GM10248 (cell line): ENCODE measurements around the gene CHAD.

Source experiments
- CTCF ChIA-PET: fragments of 300-600 bp; sonication (Branson Sonifier 250); formaldehyde crosslinking; extraction: SDS; loops from one replicate; lab custom pipeline; 2021; ENCODE audit warnings: antibody characterized with exemption; lab: Yijun Ruan, JAX
- POLR2A ChIA-PET: fragments of 350-650 bp; sonication (Branson Sonifier 250); formaldehyde crosslinking; extraction: SDS; loops from one replicate; lab custom pipeline; 2020; ENCODE audit warnings: antibody characterized with exemption; lab: Yijun Ruan, JAX
- DNase-seq: peaks from one replicate; pipeline ENCODE4 v3.0.0; 2012; ENCODE audit errors: extremely low spot score
- TF ChIP-seq, protein P1 (sequence below): IDR thresholded peaks from 2 replicates; pipeline ENCODE4 v1.5.1; 2012; ENCODE audit warnings: mild to moderate bottlenecking, low read depth; ENCODE audit errors: extremely low read depth, missing control alignments, control extremely low read depth

Gene CHAD

DNA sequence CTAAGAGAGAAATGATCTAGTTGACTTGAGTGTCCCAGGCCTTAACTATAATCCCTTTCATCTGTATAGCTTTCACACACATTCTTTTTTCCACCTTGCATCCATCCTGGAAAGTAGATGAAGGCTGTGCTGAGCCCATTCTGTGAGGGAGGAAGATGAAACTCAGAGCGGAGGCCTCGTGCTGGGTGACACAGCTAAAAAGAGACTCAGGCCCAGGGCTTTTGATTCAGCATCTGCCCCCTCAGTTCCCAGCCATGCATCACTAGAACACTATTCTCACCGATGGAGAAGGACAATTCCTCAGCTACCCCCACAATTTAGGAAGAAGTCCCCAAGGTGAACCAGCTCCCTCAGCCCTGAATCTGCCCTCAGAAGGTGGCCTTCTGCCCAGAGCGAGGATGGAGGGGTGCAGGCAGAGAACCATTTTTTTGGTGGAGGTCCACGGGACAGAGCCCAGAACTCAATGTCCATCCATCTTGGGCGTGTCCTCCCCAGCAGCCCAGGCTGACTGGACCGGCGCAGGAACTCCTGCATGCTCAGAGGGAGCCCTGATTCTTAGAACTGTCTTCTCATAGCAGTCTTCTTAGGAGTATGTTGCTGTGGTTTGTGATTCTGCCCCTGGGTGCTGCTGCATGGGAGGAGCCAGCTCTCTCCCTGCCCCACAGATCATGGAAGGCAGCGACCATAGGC, 33.8 kb upstream of the CHAD start:
- CTCF ChIA-PET, result interaction anchor here (1.0 to 3.3 kb wide), 9 partner anchors 9 to 140 kb away, joined by 3 to 35 read pairs (median 9); partner anchors contain the start of gene RSAD1
- TF ChIP-seq, protein P1, sequence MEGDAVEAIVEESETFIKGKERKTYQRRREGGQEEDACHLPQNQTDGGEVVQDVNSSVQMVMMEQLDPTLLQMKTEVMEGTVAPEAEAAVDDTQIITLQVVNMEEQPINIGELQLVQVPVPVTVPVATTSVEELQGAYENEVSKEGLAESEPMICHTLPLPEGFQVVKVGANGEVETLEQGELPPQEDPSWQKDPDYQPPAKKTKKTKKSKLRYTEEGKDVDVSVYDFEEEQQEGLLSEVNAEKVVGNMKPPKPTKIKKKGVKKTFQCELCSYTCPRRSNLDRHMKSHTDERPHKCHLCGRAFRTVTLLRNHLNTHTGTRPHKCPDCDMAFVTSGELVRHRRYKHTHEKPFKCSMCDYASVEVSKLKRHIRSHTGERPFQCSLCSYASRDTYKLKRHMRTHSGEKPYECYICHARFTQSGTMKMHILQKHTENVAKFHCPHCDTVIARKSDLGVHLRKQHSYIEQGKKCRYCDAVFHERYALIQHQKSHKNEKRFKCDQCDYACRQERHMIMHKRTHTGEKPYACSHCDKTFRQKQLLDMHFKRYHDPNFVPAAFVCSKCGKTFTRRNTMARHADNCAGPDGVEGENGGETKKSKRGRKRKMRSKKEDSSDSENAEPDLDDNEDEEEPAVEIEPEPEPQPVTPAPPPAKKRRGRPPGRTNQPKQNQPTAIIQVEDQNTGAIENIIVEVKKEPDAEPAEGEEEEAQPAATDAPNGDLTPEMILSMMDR, result no peak
- POLR2A ChIA-PET, result no interaction called here
- DNase-seq, result no peak

DNA sequence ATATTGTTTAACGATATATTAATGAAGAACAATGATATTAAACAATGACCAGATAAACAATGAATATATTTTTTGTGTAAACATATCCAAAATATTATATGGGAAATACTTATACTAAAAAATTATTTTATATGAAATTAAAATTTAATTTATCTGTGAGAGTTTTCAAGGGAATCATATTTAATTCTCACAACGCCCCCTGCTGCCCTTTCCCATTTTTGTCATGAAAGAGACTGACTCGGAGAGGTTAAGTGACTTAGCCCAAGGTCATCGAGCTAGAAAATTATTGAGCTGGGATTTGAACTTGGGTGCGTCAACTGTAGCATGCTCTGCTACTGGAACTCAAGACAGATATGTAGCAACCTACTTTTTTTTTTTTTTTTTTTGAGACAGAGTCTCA, 32.4 kb upstream of the CHAD start:
- CTCF ChIA-PET, result interaction anchor here (0.7 to 3.3 kb wide), 13 partner anchors 8 to 301 kb away, joined by 3 to 35 read pairs (median 6); partner anchors contain the start of genes LRRC59 and RSAD1

DNA sequence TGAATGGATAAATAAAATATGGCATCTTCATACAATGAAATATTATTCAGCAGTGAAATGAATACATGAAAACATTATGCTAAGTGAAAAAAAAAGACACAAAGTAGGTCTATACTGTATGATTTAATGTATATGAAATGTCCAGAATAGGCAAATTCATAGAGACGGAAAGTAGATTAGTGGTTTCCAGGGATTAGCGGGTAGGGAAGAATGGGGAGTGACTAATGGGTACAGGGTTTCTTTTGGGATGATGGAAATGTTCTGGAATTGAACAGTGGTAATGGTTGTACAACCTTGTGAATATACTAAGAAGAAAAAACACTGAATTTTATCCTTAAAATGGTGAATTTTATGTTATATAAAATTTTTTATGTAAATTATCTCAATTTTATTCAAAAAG, 31.0 kb upstream of the CHAD start:
- POLR2A ChIA-PET, result no interaction called here
- CTCF ChIA-PET, result interaction anchor here (1.9 kb wide), 1 partner anchor 10 kb away, joined by 6 read pairs; no protein-coding TSS in a partner anchor
- TF ChIP-seq, protein P1, result no peak

More for the DNA sequence above, 32.4 kb upstream of the CHAD start:
- no peak for DNase-seq
- POLR2A ChIA-PET, result interaction anchor here (0.7 kb wide), 1 partner anchor 80 kb away, joined by 3 read pairs; no protein-coding TSS in a partner anchor
- TF ChIP-seq, protein P1, result no peak

DNA sequence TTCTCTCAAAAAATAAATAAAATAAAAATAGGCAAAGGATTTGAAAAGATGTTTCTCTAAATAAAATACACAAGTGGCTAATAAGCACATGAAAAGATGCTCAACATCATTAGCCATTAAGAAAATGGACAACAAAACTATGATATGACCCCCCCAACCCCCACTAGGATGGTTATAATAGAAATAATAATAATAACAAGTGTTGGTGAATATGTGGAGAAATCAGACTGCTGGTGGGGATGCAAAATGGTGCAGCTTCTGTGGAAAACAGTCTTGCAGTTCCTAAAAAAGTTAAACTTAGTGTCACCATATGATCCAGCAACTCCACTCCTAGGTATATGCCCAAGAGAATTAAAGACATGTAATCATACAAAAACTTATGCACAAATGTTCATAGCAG, 30.6 kb upstream of the CHAD start:
- TF ChIP-seq, protein P1, result no peak
- CTCF ChIA-PET, result interaction anchor here (1.7 kb wide), 2 partner anchors 12 to 17 kb away, joined by 3 to 7 read pairs; no protein-coding TSS in a partner anchor
- POLR2A ChIA-PET, result no interaction called here
- DNase-seq, result no peak

More for the DNA sequence above, 31.0 kb upstream of the CHAD start:
- DNase-seq, result no peak

DNA sequence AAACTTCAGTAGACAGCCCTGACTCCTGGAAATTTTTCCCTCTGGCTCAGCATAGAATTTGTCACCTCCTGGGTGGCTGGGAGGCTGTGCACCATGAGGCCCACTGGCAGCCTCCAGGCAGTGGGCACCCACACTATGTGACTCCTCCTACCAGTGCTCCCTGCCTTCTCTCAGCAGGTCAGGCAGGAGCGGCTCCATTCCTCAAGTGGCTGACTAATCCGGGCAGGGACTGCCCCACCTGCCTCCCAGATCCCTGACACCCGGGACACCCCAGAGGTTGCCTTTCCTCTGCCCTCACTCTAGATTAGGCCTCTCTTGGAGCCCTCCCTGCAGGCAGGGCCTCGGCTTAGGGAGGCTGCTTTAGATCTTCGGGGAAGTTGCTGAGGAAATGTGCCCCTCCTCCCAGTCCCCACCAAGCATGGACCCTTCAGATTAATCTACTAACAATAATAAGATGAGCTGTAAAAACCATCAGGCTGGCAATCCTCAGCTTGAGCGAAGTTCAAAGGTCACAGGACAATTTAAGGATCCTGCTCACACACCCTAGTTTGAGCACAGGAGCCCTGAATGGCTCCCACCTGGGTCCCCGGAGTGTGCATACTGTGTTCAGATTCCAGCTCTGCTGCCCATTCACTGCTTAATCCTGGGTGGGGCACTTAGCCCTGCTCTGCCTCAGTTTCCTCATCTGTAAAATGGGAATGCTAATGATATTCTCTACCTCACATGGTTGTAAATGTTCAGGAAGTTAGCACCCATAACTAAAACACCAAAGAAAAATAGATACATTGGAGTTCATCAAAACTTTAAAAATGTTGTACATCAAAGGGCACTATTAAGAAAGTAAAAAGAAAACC, 29.6 kb upstream of the CHAD start:
- TF ChIP-seq, protein P1, result no peak
- CTCF ChIA-PET, result interaction anchor here (1.5 to 1.7 kb wide), 4 partner anchors 10 to 16 kb away, joined by 3 to 7 read pairs (median 5); no protein-coding TSS in a partner anchor
- DNase-seq, result no peak
- POLR2A ChIA-PET, result no interaction called here

DNA sequence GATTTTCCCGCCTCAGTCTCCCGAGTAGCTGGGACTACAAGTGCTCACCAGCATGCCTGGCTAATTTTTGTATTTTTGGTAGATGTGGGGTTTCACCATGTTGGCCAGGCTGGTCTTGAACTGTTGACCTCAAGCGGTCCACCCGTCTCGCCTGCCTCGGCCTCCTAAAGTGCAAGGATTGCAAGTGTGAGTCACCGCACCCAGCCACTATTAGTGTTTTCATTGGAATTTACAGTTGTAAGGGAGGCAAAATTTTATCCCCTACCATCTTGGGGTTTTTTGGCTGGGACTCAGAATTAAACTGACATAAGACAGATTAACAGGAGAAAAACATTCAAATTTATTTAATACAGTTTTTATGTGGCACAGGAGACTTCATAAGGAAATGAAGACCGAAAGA, 27.2 kb upstream of the CHAD start:
- TF ChIP-seq, protein P1, result no peak
- ChIA-PET POLR2A (no interaction called here), CTCF (no interaction called here)
- DNase-seq, result no peak
